Endothelial cell of umbilical vein (primary cell): Measurements from ENCODE around the gene SLC25A20. TPM values are rescaled to one million over a fixed set of nuclear protein-coding genes. Genes with fewer than 3 reads are reported as not detected.

ENCODE experiments used
- BruUV-seq: library from RNA; stranded (reverse); fragments of 400-500 nt; replicated peaks from 2 replicates; lab custom pipeline; 2021; lab: Mats Ljungman, UMichigan
- CTCF ChIA-PET: fragments of 300-600, 350-600 bp; sonication (Branson Sonifier 250); formaldehyde crosslinking; loops from one replicate; lab custom pipeline; 2021; ENCODE audit warnings: antibody characterized with exemption, inconsistent platforms; lab: Charles Lee
- POLR2A ChIA-PET: fragments of 300-600, 350-600 bp; sonication (Branson Sonifier 250); formaldehyde crosslinking; loops from one replicate; lab custom pipeline; 2021; ENCODE audit warnings: antibody characterized with exemption, inconsistent platforms; lab: Charles Lee
- DNase-seq: peaks from one replicate; pipeline ENCODE4 v3.0.0-alpha.2; 2011; ENCODE audit warnings: low read depth, low spot score
- FAIRE-seq: peaks from 2 replicates; lab custom pipeline; 2011; peaks lifted over from hg19 to GRCh38; lab: Jason Lieb, UNC
- H2AFZ ChIP-seq: 2 replicates; pipeline ENCODE4 v1.6.0; 2012; ENCODE audit warnings: low read depth, low read length, control low read depth, inconsistent platforms
- H3K27ac ChIP-seq: 2 replicates; pipeline ENCODE4 v1.5.1; 2011; ENCODE audit warnings: low read depth, mild to moderate bottlenecking, control low read depth, low read length, moderate library complexity; ENCODE audit not compliant: insufficient read depth
- H3K27me3 ChIP-seq, 2 experiments: 2 replicates each; pipeline versions ENCODE4 v1.6.0 to v1.6.1; 2011; ENCODE audit warnings: low read length in 2 of 2, mixed read lengths in 1 of 2; ENCODE audit not compliant: control insufficient read depth in 2 of 2, insufficient read depth in 2 of 2
- H3K36me3 ChIP-seq, 2 experiments: 2 replicates in 1 of 2; 3 replicates in 1 of 2; pipeline ENCODE4 v1.5.1; 2011; ENCODE audit warnings: low read length in 2 of 2, mild to moderate bottlenecking in 1 of 2, moderate library complexity in 1 of 2; ENCODE audit not compliant: control insufficient read depth in 2 of 2, insufficient read depth in 2 of 2; ENCODE audit errors: extremely low read depth in 1 of 2
- H3K4me1 ChIP-seq: 3 replicates; pipeline ENCODE4 v1.5.1; 2011; ENCODE audit warnings: mild to moderate bottlenecking, low read length; ENCODE audit not compliant: control insufficient read depth, insufficient read depth; ENCODE audit errors: extremely low read depth
- H3K4me2 ChIP-seq: 2 replicates; pipeline ENCODE4 v1.6.1; 2011; ENCODE audit warnings: low read length, control low read depth, mixed read lengths; ENCODE audit not compliant: insufficient read depth
- H3K4me3 ChIP-seq, 3 experiments: fragments of 200-600 bp in 1 of 3; sonication (generic), shearing (Covaris generic) in 1 of 3; replicated peaks in 1 of 3; 2 replicates each; pipeline ENCODE4 v1.5.1; 2011 to 2016; ENCODE audit warnings: control low read depth in 3 of 3, low read length in 3 of 3, mild to moderate bottlenecking in 2 of 3, inconsistent platforms in 1 of 3, low read depth in 1 of 3, moderate library complexity in 1 of 3; ENCODE audit not compliant: insufficient read depth in 1 of 3
- H3K79me2 ChIP-seq: 2 replicates; pipeline ENCODE4 v1.6.0; 2012; ENCODE audit warnings: low read length, inconsistent platforms; ENCODE audit not compliant: control insufficient read depth, insufficient read depth
- H3K9ac ChIP-seq: replicated peaks from 2 replicates; pipeline ENCODE3; 2011; ENCODE audit warnings: low read length, control low read depth; ENCODE audit not compliant: insufficient read depth; ENCODE audit errors: extremely low read depth
- H3K9me1 ChIP-seq: replicated peaks from 3 replicates; pipeline ENCODE4 v1.6.0; 2011; ENCODE audit warnings: mild to moderate bottlenecking, low read length; ENCODE audit not compliant: control insufficient read depth, insufficient read depth; ENCODE audit errors: extremely low read depth
- H3K9me3 ChIP-seq: replicated peaks from 2 replicates; pipeline ENCODE4 v1.5.1; 2012; ENCODE audit warnings: low read length, inconsistent platforms; ENCODE audit not compliant: control insufficient read depth, insufficient read depth
- H4K20me1 ChIP-seq: replicated peaks from 2 replicates; pipeline ENCODE3; 2011; ENCODE audit warnings: mild to moderate bottlenecking, low read length; ENCODE audit not compliant: control insufficient read depth, insufficient read depth; ENCODE audit errors: extremely low read depth
- EZH2 ChIP-seq: IDR thresholded peaks from 2 replicates; pipeline ENCODE4 v1.6.1; 2012; ENCODE audit warnings: borderline replicate concordance, low read depth, mild to moderate bottlenecking, moderate library complexity, low read length, inconsistent platforms; ENCODE audit not compliant: severe bottlenecking
- FOS ChIP-seq: IDR thresholded peaks from 2 replicates; pipeline ENCODE4 v1.6.1; 2011; ENCODE audit warnings: mild to moderate bottlenecking, low read length, moderate library complexity, borderline replicate concordance; ENCODE audit not compliant: insufficient read depth
- GATA2 ChIP-seq: IDR thresholded peaks from 2 replicates; pipeline ENCODE4 v1.7.0; 2011; ENCODE audit warnings: low read depth, mild to moderate bottlenecking, moderate library complexity, mixed read lengths, low read length; ENCODE audit not compliant: insufficient read length, insufficient read depth
- JUN ChIP-seq: IDR thresholded peaks from 2 replicates; pipeline ENCODE4 v1.6.1; 2011; ENCODE audit warnings: borderline replicate concordance, low read depth; ENCODE audit not compliant: insufficient read length, insufficient read depth
- MYC ChIP-seq: IDR thresholded peaks from one replicate; pipeline ENCODE4 v1.6.1; 2011; ENCODE audit warnings: mild to moderate bottlenecking, low read depth, low read length
- POLR2A ChIP-seq: IDR thresholded peaks from 2 replicates; pipeline ENCODE4 v1.6.1; 2012; ENCODE audit warnings: low read depth, mild to moderate bottlenecking, control low read depth, low read length
- POLR2AphosphoS5 ChIP-seq: IDR thresholded peaks from 2 replicates; pipeline ENCODE4 v1.6.1; 2012; ENCODE audit warnings: low read depth, mild to moderate bottlenecking, control low read depth, low read length, moderate library complexity; ENCODE audit not compliant: insufficient read depth
- dilution Hi-C: fragments of 300-500 bp; cut with MboI; formaldehyde crosslinking; loops from one replicate; pipeline ENCODE4 v1.15.0; 2019; ENCODE audit warnings: low sequenced_read_pairs; ENCODE audit not compliant: extremely low pct_ligation_motif_present
- intact Hi-C: fragments of 100-400 bp; cut with micrococcal nuclease; formaldehyde crosslinking; loops from one replicate; pipeline ENCODE4 v1.10.0; 2022
- polyA plus RNA-seq, 4 experiments: library from polyadenylated mRNA; depleted of rRNA in 3 of 4; stranded (reverse) in 3 of 4; unstranded in 1 of 4; fragments of >200 nt; gene quantifications; 2 replicates each; pipeline versions ENCODE4 v1.2.1 to v1.2.3, GENCODE V29; 2011 to 2012; ENCODE audit warnings: missing spikeins in 1 of 4
- total RNA-seq: library from RNA; stranded (reverse); gene quantifications from 2 replicates; pipeline ENCODE4 v1.2.3, GENCODE V29; 2021
- TF ChIP-seq, protein P1 (sequence below): IDR thresholded peaks from 2 replicates; pipeline ENCODE4 v1.6.1; 2011; ENCODE audit not compliant: insufficient read depth, insufficient read length
- TF ChIP-seq, protein P2 (sequence below), 2 donors: IDR thresholded peaks; 1 replicate in 1 of 2; 2 replicates in 1 of 2; pipeline ENCODE4 v1.5.1; 2011; ENCODE audit warnings: low read length in 2 of 2, mild to moderate bottlenecking in 2 of 2, moderate library complexity in 2 of 2, control low read depth in 1 of 2, inconsistent platforms in 1 of 2, low read depth in 1 of 2; ENCODE audit not compliant: insufficient read depth in 1 of 2; ENCODE audit errors: extremely low read depth in 1 of 2

SLC25A20 gene
- total and polyA plus RNA-seq, 2 donors (not counting 3 experiments of a cell fraction or from before 2014, with no cell fraction given) = 7.9 to 11.0 TPM

DNA sequence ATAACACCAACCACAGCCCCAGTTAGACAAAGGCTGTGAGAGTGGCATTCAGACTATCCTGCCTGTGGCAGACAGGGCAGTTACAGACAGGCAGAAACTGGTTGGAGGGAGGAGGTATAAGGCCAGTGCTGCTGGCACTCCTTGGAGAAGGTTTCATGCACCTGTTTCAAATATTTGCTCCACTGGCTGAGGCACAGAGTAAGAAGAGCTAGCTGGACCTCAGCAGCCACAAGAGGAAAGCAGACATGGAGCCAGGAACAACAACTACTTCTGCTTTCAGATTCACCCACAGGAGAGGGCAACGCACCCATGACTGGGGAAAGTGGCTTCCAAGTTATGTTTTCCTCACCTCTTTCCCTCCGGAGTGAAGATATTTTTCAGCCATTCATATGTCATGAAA is 39.5 kb downstream of the SLC25A20 start:
- H3K27ac ChIP-seq = no peak overlapping the region
- H3K9ac ChIP-seq = no peak overlapping the region
- no peaks in the 10 kb centered on the region for H3K9me3 ChIP-seq
- no peak overlapping the region for H2AFZ ChIP-seq
- no peaks in the 10 kb centered on the region for H4K20me1 ChIP-seq
- CTCF ChIA-PET = interaction anchor here (1.6 kb wide), 1 partner anchor 12 kb away, joined by 5 read pairs; the partner anchor contains the start of gene PRKAR2A
- DNase-seq (no peak), FAIRE-seq (no peak)
- no peak for TF ChIP-seq MYC
- no peaks in the 10 kb centered on the region for H3K79me2 ChIP-seq
- H3K36me3 ChIP-seq = peaks cover 0 to 2% of the 10 kb centered on the region in 2 experiments
- H3K4me2 ChIP-seq = no peak overlapping the region
- no peak overlapping the region for H3K4me3 ChIP-seq
- H3K9me1 ChIP-seq = no peaks in the 10 kb centered on the region
- peaks cover 12% of the 10 kb centered on the region for H3K4me1 ChIP-seq
- dilution Hi-C loops (no loop called here), intact Hi-C loops (loop anchor here (5.0 kb wide), 1 partner anchor 218 kb away; no protein-coding TSS in a partner anchor)
- no peaks in the 10 kb centered on the region for H3K27me3 ChIP-seq
- POLR2A ChIA-PET = interaction anchor here (1.6 kb wide), 1 partner anchor 12 kb away, joined by 4 read pairs; the partner anchor contains the start of gene PRKAR2A
- no TSS peak for BruUV-seq

DNA sequence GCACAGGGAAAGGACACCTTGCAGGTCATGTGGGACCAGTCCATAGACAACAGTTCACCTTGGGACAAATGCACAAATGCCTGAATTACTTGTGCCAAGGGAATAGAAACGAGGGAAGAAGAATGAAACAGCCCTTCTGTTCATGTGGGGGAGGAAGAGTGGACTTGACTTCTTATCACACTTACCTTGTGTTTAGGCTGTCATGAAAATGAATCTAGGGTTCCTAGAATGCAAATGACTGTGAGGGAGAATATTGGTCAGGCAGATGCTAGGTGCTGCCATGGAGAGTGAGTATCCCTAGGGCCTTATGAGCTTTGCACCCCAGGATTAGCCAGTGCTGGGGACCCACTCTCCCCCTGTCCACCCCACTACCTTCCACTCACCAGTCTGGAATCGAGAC is 40.0 kb downstream of the SLC25A20 start:
- no peaks in the 10 kb centered on the region for H4K20me1 ChIP-seq
- H3K27ac ChIP-seq = no peak overlapping the region
- no peaks in the 10 kb centered on the region for H3K9me3 ChIP-seq
- DNase-seq (no peak), FAIRE-seq (no peak)
- intact Hi-C loops (loop anchor here (5.0 kb wide), 1 partner anchor 219 kb away; no protein-coding TSS in a partner anchor), dilution Hi-C loops (no loop called here)
- peaks cover 0 to 2% of the 10 kb centered on the region in 2 experiments for H3K36me3 ChIP-seq
- TF ChIP-seq POLR2A (no peak), FOS (no peak), POLR2AphosphoS5 (no peak), GATA2 (no peak), MYC (no peak), JUN (no peak), EZH2 (no peak)
- TF ChIP-seq, protein P1, sequence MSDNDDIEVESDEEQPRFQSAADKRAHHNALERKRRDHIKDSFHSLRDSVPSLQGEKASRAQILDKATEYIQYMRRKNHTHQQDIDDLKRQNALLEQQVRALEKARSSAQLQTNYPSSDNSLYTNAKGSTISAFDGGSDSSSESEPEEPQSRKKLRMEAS = no peak
- TF ChIP-seq, protein P2, sequence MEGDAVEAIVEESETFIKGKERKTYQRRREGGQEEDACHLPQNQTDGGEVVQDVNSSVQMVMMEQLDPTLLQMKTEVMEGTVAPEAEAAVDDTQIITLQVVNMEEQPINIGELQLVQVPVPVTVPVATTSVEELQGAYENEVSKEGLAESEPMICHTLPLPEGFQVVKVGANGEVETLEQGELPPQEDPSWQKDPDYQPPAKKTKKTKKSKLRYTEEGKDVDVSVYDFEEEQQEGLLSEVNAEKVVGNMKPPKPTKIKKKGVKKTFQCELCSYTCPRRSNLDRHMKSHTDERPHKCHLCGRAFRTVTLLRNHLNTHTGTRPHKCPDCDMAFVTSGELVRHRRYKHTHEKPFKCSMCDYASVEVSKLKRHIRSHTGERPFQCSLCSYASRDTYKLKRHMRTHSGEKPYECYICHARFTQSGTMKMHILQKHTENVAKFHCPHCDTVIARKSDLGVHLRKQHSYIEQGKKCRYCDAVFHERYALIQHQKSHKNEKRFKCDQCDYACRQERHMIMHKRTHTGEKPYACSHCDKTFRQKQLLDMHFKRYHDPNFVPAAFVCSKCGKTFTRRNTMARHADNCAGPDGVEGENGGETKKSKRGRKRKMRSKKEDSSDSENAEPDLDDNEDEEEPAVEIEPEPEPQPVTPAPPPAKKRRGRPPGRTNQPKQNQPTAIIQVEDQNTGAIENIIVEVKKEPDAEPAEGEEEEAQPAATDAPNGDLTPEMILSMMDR (IDR thresholded peaks at IDR 0.05; ENCODE audit: extremely low read depth in 1 of 2, insufficient read depth in 1 of 2, low read depth in 1 of 2, low read length in 2 of 2) = no peak
- POLR2A ChIA-PET = interaction anchor here (1.6 kb wide), 1 partner anchor 11 kb away, joined by 4 read pairs; the partner anchor contains the start of gene PRKAR2A
- H3K4me3 ChIP-seq = no peak overlapping the region
- no peak overlapping the region for H3K4me2 ChIP-seq
- H3K79me2 ChIP-seq = no peaks in the 10 kb centered on the region
- H2AFZ ChIP-seq = no peak overlapping the region
- H3K9me1 ChIP-seq = no peaks in the 10 kb centered on the region
- no peaks in the 10 kb centered on the region for H3K27me3 ChIP-seq
- peaks cover 12% of the 10 kb centered on the region for H3K4me1 ChIP-seq
- BruUV-seq = no TSS peak
- CTCF ChIA-PET = interaction anchor here (1.6 kb wide), 1 partner anchor 11 kb away, joined by 5 read pairs; the partner anchor contains the start of gene PRKAR2A
- no peak overlapping the region for H3K9ac ChIP-seq
